Panc1 (cell line): ENCODE results near the gene NIPSNAP2. TPM values are rescaled to one million over a fixed set of nuclear protein-coding genes. Genes with fewer than 3 reads are reported as not detected.

ENCODE experiments used
- ATAC-seq: fragments of 200-7000 bp; cut with Tn5 transposase; 2 replicates; pipeline ENCODE4 v1.9.1; 2020; ENCODE audit warnings: mild to moderate bottlenecking, moderate library complexity
- BruUV-seq: library from RNA; stranded (reverse); fragments of 400-500 nt; replicated peaks from 2 replicates; lab custom pipeline; 2021; lab: Mats Ljungman, UMichigan
- CTCF ChIA-PET: fragments of 300-600 bp; sonication (Branson Sonifier 250); formaldehyde crosslinking; loops from one replicate; lab custom pipeline; 2022; ENCODE audit warnings: antibody characterized with exemption; lab: Charles Lee
- POLR2A ChIA-PET: fragments of 300-600 bp; sonication (Branson Sonifier 250); formaldehyde crosslinking; loops from one replicate; lab custom pipeline; 2022; ENCODE audit warnings: antibody characterized with exemption; lab: Charles Lee
- DNase-seq: peaks from one replicate; pipeline ENCODE4 v3.0.0-alpha.2; 2010; ENCODE audit warnings: low read depth, low spot score
- H3K27ac ChIP-seq: 2 replicates; pipeline ENCODE4 v1.5.1; 2011; ENCODE audit warnings: mild to moderate bottlenecking, low read length, inconsistent platforms
- H3K27me3 ChIP-seq: fragments of 200-500 bp; sonication (Bioruptor generic); 2 replicates; pipeline ENCODE4 v1.6.0; 2014; ENCODE audit warnings: low read length, inconsistent platforms; ENCODE audit not compliant: control insufficient read depth, insufficient read depth
- H3K36me3 ChIP-seq: fragments of 200-500 bp; sonication (Bioruptor generic); 2 replicates; pipeline ENCODE4 v1.5.1; 2014; ENCODE audit warnings: inconsistent platforms, mild to moderate bottlenecking, low read length, moderate library complexity; ENCODE audit not compliant: control insufficient read depth, insufficient read depth
- H3K4me1 ChIP-seq: 2 replicates; pipeline ENCODE4 v1.5.1; 2011; ENCODE audit warnings: inconsistent platforms, mild to moderate bottlenecking, low read length, moderate library complexity; ENCODE audit not compliant: control insufficient read depth, insufficient read depth
- H3K4me3 ChIP-seq, 2 experiments: 2 replicates each; pipeline ENCODE4 v1.5.1; 2011 to 2012; ENCODE audit warnings: low read depth in 2 of 2, low read length in 2 of 2, mild to moderate bottlenecking in 2 of 2, inconsistent platforms in 1 of 2, moderate library complexity in 1 of 2
- H3K9me3 ChIP-seq: fragments of 200-500 bp; sonication (Bioruptor generic); 2 replicates; pipeline ENCODE4 v1.5.1; 2014; ENCODE audit warnings: low read depth, mild to moderate bottlenecking, inconsistent platforms, low read length, moderate library complexity; ENCODE audit not compliant: control insufficient read depth, insufficient read depth
- CTCF ChIP-seq: fragments of 450-650 bp; IDR thresholded peaks from 2 replicates; pipeline ENCODE4 v1.5.1; 2017; ENCODE audit warnings: mild to moderate bottlenecking
- POLR2AphosphoS5 ChIP-seq: IDR thresholded peaks from 2 replicates; pipeline ENCODE4 v1.6.1; 2012; ENCODE audit warnings: mild to moderate bottlenecking, low read depth, low read length, moderate library complexity
- REST ChIP-seq, 2 experiments: IDR thresholded peaks; 2 replicates each; pipeline ENCODE4 v1.6.1; 2011 to 2012; ENCODE audit warnings: low read depth in 2 of 2, control low read depth in 1 of 2, low read length in 1 of 2, mild to moderate bottlenecking in 1 of 2, moderate library complexity in 1 of 2; ENCODE audit not compliant: insufficient read depth in 1 of 2
- SIN3A ChIP-seq: IDR thresholded peaks from 2 replicates; pipeline ENCODE4 v1.6.1; 2012; ENCODE audit warnings: low read depth, mild to moderate bottlenecking, low read length, moderate library complexity, borderline replicate concordance; ENCODE audit not compliant: insufficient read depth
- TCF7L2 ChIP-seq: IDR thresholded peaks from 2 replicates; pipeline ENCODE4 v1.6.1; 2011; ENCODE audit warnings: mild to moderate bottlenecking, low read depth, low read length, inconsistent platforms
- in situ Hi-C: cut with HindIII; loops from 2 replicates; pipeline ENCODE4 v1.10.0; 2016; ENCODE audit warnings: low sequenced_read_pairs, low pct_unique_long_range_greater_than_20kb
- intact Hi-C: fragments of 100-400 bp; cut with micrococcal nuclease; formaldehyde crosslinking; loops from one replicate; pipeline ENCODE4 v1.10.0; 2022; ENCODE audit not compliant: unreplicated experiment
- total RNA-seq: library from RNA; stranded (reverse); gene quantifications from one replicate; pipeline ENCODE4 v1.2.1, GENCODE V29; 2021; ENCODE audit not compliant: unreplicated experiment

Gene NIPSNAP2
- total RNA-seq, 1 experiment from 2014 or later = 93.2 TPM

- ATAC-seq = no peak
- CTCF ChIA-PET = no interaction called here
- Histone ChIP-seq H3K27ac (no peak overlapping the region), H3K36me3 (no peaks in the 10 kb centered on the region), H3K9me3 (peaks cover 28% of the 10 kb centered on the region; the same call in 1 of the 2 replicates), H3K27me3 (no peaks in the 10 kb centered on the region), H3K4me1 (no peaks in the 10 kb centered on the region), H3K4me3 (no peak overlapping the region)
- TF ChIP-seq TCF7L2 (no peak), CTCF (no peak), POLR2AphosphoS5 (no peak), SIN3A (no peak), REST (IDR thresholded peaks at IDR 0.05; ENCODE audit: insufficient read depth in 1 of 2, low read depth in 2 of 2, low read length in 1 of 2) (no peak)
- intact Hi-C loops (loop anchor here (10.0 kb wide), 1 partner anchor 95 kb away; no protein-coding TSS in a partner anchor), in situ Hi-C loops (no loop called here)
- DNase-seq = no peak
- BruUV-seq = TSS peak; percentile 51
- POLR2A ChIA-PET = no interaction called here
These were observed 24.8 kb upstream of the NIPSNAP2 start for GRCh38 chr7:55939514-55940123.

GRCh38 chr7:55946545-55946944, 17.8 kb upstream of the NIPSNAP2 start:
- Histone ChIP-seq H3K9me3 (0 out of 2 replicates have a peak, but pooled peaks cover 5% of the 10 kb centered on the region), H3K27me3 (no peaks in the 10 kb centered on the region), H3K36me3 (no peaks in the 10 kb centered on the region), H3K27ac (no peak overlapping the region), H3K4me1 (no peaks in the 10 kb centered on the region), H3K4me3 (no peak overlapping the region)
- ATAC-seq (no peak), DNase-seq (no peak)
- ChIA-PET CTCF (no interaction called here), POLR2A (no interaction called here)
- BruUV-seq = no TSS peak
- intact Hi-C loops = no loop called here
- in situ Hi-C loops = no loop called here
- TF ChIP-seq TCF7L2 = no peak

- H3K4me1 ChIP-seq = no peaks in the 10 kb centered on the region
- no peaks in the 10 kb centered on the region for H3K27me3 ChIP-seq
- no TSS peak for BruUV-seq
- DNase-seq (peak; percentile 61), ATAC-seq (peak; percentile 100)
- intact Hi-C loops = no loop called here
- CTCF ChIA-PET = no interaction called here
- in situ Hi-C loops = no loop called here
- peaks cover 3% of the 10 kb centered on the region; the same call in 1 of the 2 replicates for H3K36me3 ChIP-seq
- POLR2A ChIA-PET = interaction anchor here (0.6 kb wide), 1 partner anchor 64 kb away, joined by 4 read pairs; the partner anchor contains the start of gene ZNF713
- H3K27ac ChIP-seq = peak within 1 kb of the TSS; percentile 86
- peak; percentile 88 for TF ChIP-seq SIN3A
- TF ChIP-seq CTCF = no peak
- no peak for TF ChIP-seq REST (IDR thresholded peaks at IDR 0.05; ENCODE audit: insufficient read depth in 1 of 2, low read depth in 2 of 2, low read length in 1 of 2)
- TF ChIP-seq TCF7L2 = no peak
- peak; percentile 97 for TF ChIP-seq POLR2AphosphoS5
- no peaks in the 10 kb centered on the region for H3K9me3 ChIP-seq
- H3K4me3 ChIP-seq = peak within 1 kb of the TSS; percentile 85 to 97
These were observed 12.6 kb upstream of the NIPSNAP2 start, which contains the start of gene MRPS17 for GRCh38 chr7:55951637-55952351. MRPS17 (plus strand) TSS chr7:55951877; CDS start chr7:55953196, 1,319 bp downstream.
